NCI-H82 treated with DMSO at 0.1 percent for 48 hours (cell line): ENCODE measurements around the gene CBX3.
"Not testable (repeated sequence)": the region's sequence is repeated elsewhere in the genome, so short reads cannot be mapped to it uniquely, and the experiment has no call there.

ENCODE experiments used
- DNase-seq: peaks from one replicate; lab custom pipeline; 2025; ENCODE audit not compliant: unreplicated experiment; lab: John Stamatoyannopoulos, UW

Gene CBX3

GRCh38 chr7:26187380-26188205 is 14.0 kb upstream of the CBX3 start:
- DNase-seq: peak; percentile 59

- DNase-seq: no peak
These were observed 13.2 kb upstream of the CBX3 start for GRCh38 chr7:26188206-26188956.

- DNase-seq: no peak
These were observed 12.5 kb upstream of the CBX3 start for GRCh38 chr7:26188957-26189541.

- no peak for DNase-seq
These were observed 11.8 kb upstream of the CBX3 start for GRCh38 chr7:26189697-26190096.

GRCh38 chr7:26190417-26190869 is 11.1 kb upstream of the CBX3 start:
- DNase-seq: no peak

GRCh38 chr7:26191233-26191973 is 10.1 kb upstream of the CBX3 start:
- DNase-seq: no peak

GRCh38 chr7:26191974-26192479 is 9.5 kb upstream of the CBX3 start:
- DNase-seq: no peak

GRCh38 chr7:26192485-26193087 is 9.0 kb upstream of the CBX3 start:
- DNase-seq: no peak

GRCh38 chr7:26193432-26194207 is 7.9 kb upstream of the CBX3 start:
- DNase-seq: no peak

- DNase-seq: not testable (repeated sequence)
These were observed 6.8 kb upstream of the CBX3 start for GRCh38 chr7:26194764-26195163.

- DNase-seq: no peak
These were observed 6.4 kb upstream of the CBX3 start for GRCh38 chr7:26195182-26195581.

- no peak for DNase-seq
These were observed 5.5 kb upstream of the CBX3 start for GRCh38 chr7:26195867-26196657.

- no peak for DNase-seq
These were observed 4.1 kb upstream of the CBX3 start for GRCh38 chr7:26197153-26198115.

GRCh38 chr7:26198133-26198780 is 3.3 kb upstream of the CBX3 start:
- no peak for DNase-seq

GRCh38 chr7:26198781-26199169 is 2.8 kb upstream of the CBX3 start:
- DNase-seq: no peak

GRCh38 chr7:26199301-26200037 is 2.1 kb upstream of the CBX3 start:
- DNase-seq: no peak

- DNase-seq: no peak
These were observed 1.5 kb upstream of the CBX3 start for GRCh38 chr7:26200038-26200443.
